ENCODE data around the gene SEPTIN1.

DNA sequence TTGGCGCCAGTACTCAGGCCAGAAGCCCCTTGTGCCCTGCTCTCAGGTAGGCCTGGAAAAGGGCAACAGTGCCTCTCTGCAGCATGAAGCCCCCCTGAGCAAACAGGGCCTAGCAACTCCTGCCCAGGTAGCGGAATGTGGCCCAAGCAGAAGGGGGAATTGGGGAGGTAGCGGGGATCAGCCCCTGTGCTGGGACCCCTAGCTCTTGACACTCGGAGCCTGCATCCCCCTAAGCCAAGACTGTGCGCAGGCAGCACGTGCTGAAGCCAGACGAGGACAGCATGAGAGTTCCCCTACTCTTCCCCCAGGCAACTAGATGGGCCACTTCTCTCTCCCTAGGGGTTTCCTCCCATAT is 26.4 kb downstream of the SEPTIN1 start:
- TF ChIP-seq, protein P1, sequence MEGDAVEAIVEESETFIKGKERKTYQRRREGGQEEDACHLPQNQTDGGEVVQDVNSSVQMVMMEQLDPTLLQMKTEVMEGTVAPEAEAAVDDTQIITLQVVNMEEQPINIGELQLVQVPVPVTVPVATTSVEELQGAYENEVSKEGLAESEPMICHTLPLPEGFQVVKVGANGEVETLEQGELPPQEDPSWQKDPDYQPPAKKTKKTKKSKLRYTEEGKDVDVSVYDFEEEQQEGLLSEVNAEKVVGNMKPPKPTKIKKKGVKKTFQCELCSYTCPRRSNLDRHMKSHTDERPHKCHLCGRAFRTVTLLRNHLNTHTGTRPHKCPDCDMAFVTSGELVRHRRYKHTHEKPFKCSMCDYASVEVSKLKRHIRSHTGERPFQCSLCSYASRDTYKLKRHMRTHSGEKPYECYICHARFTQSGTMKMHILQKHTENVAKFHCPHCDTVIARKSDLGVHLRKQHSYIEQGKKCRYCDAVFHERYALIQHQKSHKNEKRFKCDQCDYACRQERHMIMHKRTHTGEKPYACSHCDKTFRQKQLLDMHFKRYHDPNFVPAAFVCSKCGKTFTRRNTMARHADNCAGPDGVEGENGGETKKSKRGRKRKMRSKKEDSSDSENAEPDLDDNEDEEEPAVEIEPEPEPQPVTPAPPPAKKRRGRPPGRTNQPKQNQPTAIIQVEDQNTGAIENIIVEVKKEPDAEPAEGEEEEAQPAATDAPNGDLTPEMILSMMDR (IDR thresholded peaks at IDR 0.05) = no peak
- no peak for TF ChIP-seq POLR2A (IDR thresholded peaks at IDR 0.05)

All from esophagus squamous epithelium (tissue), 4 donors.